ENCODE measurements around the gene FOXO1.

- TF ChIP-seq POLR2A (IDR thresholded peaks at IDR 0.05) (no peak), CTCF (IDR thresholded peaks at IDR 0.05 in 4 of 5, conservative IDR thresholded peaks at IDR 0.05 in 1 of 5) (no peak)
Observed at GRCh38 chr13:40652588-40652940, 13.9 kb downstream of the FOXO1 start.

All from gastrocnemius medialis (tissue), 4 donors.